IPS-15b (cell line): ENCODE data around the gene DNAI1.

ENCODE experiments used
- H3K27me3 ChIP-seq: one replicate; pipeline ENCODE4 v1.6.1; 2013; ENCODE audit warnings: low read length; ENCODE audit not compliant: control insufficient read depth, insufficient read depth
- H3K36me3 ChIP-seq: one replicate; pipeline ENCODE4 v1.6.1; 2013; ENCODE audit warnings: low read length; ENCODE audit not compliant: control insufficient read depth, insufficient read depth
- H3K4me1 ChIP-seq: one replicate; pipeline ENCODE4 v1.6.1; 2013; ENCODE audit warnings: mild to moderate bottlenecking, low read length; ENCODE audit not compliant: control insufficient read depth, insufficient read depth
- H3K4me3 ChIP-seq: one replicate; pipeline ENCODE4 v1.5.1; 2013; ENCODE audit warnings: low read depth, low read length
- H3K9ac ChIP-seq: one replicate; pipeline ENCODE4 v1.6.1; 2013; ENCODE audit warnings: low read depth, mild to moderate bottlenecking, low read length
- H3K9me3 ChIP-seq: one replicate; pipeline ENCODE4 v1.6.1; 2013; ENCODE audit warnings: mild to moderate bottlenecking, low read length; ENCODE audit not compliant: control insufficient read depth, insufficient read depth

The DNAI1 gene

DNA sequence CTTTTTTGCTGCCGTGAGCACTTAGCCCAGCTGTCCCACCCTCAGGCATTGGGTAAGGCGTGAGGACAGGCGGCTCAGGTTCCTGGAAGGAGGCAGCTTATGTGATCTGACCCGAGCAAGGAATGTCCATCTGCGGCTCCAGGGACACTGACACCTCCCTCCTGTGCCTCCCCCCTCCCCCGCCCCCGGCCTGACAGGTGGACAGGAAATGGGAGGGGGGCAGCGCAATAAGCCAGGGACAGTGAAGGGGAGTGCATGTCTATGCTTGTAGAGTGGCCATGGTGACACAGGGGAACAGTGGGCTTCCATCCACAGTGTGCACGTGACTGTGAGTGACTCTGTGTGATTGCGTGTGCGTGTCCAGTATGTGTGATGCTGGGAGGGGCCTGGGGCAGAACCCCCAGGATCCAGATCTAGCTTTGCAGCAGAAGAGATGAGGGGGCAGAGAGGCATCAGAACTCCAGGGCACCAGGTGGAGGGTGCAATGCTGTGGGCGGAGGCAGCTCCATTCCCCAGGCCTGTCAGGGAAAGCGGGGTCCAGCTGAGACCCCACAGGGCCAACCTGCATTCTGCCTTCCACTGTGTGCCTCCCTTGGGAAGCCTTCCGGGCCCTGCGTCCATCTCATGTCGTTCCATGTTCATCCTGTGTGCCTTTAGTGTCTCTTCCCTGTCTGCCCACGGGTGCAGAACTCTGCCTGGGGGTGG is 100.5 kb downstream of the DNAI1 start:
- no peak overlapping the region for H3K9ac ChIP-seq

DNA sequence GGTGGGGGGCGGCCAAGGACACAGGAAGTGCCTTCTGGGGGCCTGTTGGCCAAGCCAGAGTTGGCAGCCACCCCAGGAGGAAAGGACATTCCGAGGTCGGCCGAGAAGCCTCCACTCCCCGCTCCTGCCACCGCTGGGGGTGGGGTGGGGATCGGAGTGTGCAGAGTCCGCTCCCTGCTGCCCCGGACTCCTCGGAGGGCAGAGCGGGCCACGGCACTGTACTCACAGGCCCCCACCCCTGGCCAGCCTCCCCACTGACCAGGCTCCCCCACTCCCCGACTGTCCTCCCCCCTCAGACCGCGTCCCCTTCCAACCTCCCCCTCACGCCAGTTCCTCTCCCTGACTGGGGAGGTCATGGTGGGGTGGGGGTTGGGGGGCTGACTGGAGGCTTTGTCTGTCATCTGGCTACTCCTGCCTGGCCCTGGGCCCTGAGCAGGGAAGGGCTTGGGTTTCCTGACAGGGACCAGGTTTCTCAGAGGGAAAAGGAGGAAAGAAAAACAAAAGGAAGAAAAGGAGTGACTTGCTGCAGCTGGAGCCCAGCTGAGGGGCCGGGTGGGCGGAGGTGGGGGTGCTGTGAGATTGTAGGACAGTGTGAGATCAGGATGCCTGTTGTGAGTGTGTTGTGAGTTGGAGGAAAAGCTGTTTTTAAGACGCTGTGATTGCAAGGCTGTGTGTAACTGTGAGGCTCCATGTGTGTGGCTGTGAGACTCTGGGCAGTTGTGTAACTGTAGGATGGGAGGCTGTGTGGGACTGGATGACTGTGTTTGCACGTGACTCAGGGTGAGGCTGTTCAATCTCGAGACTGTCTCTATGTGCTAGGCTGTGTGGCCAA is 101.2 kb downstream of the DNAI1 start:
- Histone ChIP-seq H3K4me1 (peaks cover 10% of the 10 kb centered on the region), H3K4me3 (no peak overlapping the region), H3K36me3 (no peaks in the 10 kb centered on the region), H3K9ac (no peak overlapping the region), H3K9me3 (no peaks in the 10 kb centered on the region), H3K27me3 (peaks cover 10% of the 10 kb centered on the region)

More for the DNA sequence above, 100.5 kb downstream of the DNAI1 start:
- Histone ChIP-seq H3K9me3 (no peaks in the 10 kb centered on the region), H3K27me3 (peaks cover 10% of the 10 kb centered on the region), H3K4me3 (no peak overlapping the region), H3K36me3 (no peaks in the 10 kb centered on the region), H3K4me1 (peaks cover 17% of the 10 kb centered on the region)

DNA sequence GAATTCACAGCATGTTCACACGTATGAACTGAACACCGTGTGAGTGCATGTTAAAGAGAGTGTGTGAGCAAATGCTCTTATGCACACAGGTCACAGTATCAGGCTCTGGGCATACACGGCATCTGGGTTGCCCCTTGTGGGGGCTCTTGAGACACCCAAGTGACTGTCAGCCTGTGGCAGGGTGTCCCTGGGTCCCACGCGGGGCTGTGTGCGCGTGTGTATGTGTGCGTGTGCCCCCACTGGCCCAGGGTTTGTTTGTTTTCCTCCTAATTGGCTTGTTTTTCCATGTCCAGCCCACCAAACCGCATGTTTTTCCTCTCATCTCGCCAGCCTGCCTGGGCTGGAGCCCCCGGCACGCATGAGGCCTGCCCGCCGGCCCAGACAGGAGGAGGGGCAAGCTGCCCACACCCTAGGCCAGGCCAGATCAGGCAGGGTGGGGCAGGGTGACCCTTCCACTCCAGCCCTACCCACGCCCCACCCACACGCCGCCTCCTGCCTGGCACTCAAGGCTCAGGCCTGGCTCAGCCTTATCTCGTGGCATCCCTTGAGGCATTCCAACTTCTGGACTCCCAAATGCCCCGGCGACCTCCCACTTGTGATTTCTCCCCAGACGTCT is 102.1 kb downstream of the DNAI1 start:
- H3K9me3 ChIP-seq, result no peaks in the 10 kb centered on the region
- H3K27me3 ChIP-seq, result peaks cover 10% of the 10 kb centered on the region
- no peak overlapping the region for H3K4me3 ChIP-seq
- peaks cover 6% of the 10 kb centered on the region for H3K4me1 ChIP-seq
- H3K9ac ChIP-seq, result no peak overlapping the region
- H3K36me3 ChIP-seq, result no peaks in the 10 kb centered on the region

DNA sequence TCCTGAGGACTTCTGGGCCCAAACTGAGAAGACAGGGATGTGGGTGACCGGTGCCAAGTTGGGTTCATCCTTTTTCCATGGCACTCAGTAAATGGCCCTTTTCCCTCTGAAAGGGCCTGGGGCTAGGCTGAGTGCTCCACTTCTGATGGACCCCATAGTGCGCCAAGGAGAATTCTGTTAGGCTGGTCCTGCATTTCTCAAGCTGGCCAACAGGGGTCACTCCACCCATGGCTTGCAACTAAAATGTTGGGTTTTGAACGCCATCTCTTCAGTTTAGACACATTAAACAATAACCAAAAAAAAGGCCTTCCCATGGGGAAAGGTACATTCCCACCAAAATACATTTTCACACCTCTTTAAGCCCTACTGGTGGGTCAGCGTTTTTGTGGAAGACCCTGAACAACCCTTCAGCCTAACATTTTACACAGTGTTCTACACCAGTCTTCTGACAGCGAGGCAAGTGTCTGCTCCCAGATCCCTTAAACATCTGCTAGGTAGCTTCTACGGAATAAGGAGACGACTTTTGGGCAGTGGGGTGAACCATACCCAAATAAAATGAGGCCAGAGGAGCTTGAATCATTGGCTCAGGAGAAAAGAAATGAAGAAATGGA is 103.6 kb downstream of the DNAI1 start:
- H3K27me3 ChIP-seq, result peaks cover 10% of the 10 kb centered on the region
- H3K4me3 ChIP-seq, result no peak overlapping the region

DNA sequence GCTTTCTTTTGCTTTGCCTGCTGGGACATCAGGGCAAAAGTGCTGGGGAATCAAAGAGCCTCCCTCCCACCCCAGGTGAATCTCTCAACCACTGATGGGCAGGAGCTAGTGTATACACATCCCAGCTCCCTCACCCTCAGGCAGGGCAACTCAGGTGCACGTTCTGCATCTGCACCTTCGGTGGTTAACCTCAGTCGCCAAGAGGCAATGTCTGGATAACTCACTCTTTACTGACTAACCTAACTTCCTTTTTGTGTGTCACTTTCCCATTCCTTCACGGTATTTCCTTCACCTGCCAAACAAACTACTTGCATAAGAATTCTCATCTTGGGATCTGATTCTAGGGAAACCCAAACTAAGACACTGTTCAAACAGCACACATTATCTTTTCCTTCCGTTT is 104.7 kb downstream of the DNAI1 start:
- no peak overlapping the region for H3K9ac ChIP-seq
- H3K36me3 ChIP-seq, result no peaks in the 10 kb centered on the region
- no peak overlapping the region for H3K4me3 ChIP-seq
- H3K27me3 ChIP-seq, result peaks cover 13% of the 10 kb centered on the region
- no peaks in the 10 kb centered on the region for H3K9me3 ChIP-seq
- H3K4me1 ChIP-seq, result peaks cover 9% of the 10 kb centered on the region

More for the DNA sequence above, 103.6 kb downstream of the DNAI1 start:
- Histone ChIP-seq H3K9ac (no peak overlapping the region), H3K9me3 (no peaks in the 10 kb centered on the region), H3K4me1 (peaks cover 9% of the 10 kb centered on the region), H3K36me3 (no peaks in the 10 kb centered on the region)

DNA sequence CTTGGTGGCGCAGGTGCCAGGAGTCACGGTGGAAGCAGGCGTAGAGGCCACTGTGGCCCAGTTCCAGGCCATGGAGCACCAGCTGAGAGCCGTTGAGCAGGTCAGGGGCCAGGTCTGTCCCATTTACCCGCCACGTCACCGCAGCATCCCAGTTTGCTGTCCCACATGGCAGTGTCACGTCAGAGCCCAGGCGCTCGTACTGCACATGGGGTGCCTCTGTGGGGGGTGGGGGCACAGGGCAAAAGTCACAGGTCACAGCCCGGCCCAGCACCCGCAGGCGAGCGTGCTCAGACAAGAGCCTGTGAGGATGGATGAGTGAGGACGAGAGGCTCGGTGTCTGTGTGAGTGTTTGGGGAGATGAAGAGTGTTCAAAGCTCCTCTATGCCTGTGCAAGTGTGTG is 106.0 kb downstream of the DNAI1 start:
- Histone ChIP-seq H3K27me3 (peaks cover 13% of the 10 kb centered on the region), H3K4me3 (no peak overlapping the region), H3K36me3 (no peaks in the 10 kb centered on the region), H3K9me3 (no peaks in the 10 kb centered on the region), H3K4me1 (peaks cover 18% of the 10 kb centered on the region), H3K9ac (no peak overlapping the region)

DNA sequence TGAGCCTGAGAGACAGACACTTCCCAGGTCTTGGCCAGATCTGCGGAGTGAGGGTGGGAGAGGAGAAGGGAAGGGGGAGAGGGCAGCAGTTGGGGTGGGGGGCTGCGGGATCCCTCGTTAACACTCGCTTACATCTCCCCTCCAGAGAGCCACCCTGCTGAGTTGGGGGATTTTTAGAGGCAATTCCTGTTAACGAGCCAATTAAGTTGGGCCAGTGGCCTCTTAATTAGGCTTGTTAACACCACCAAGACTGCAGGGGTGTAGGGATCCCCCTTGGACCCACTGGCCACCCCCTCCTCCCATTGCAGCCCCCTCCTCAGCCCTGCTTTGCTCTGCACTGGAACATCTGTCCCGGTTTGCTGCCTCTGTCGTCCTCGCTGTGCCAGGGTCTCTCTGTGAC is 107.3 kb downstream of the DNAI1 start:
- peaks cover 18% of the 10 kb centered on the region for H3K27me3 ChIP-seq
- H3K36me3 ChIP-seq, result no peaks in the 10 kb centered on the region
- H3K4me1 ChIP-seq, result peaks cover 14% of the 10 kb centered on the region
- H3K4me3 ChIP-seq, result no peak overlapping the region
- H3K9ac ChIP-seq, result no peak overlapping the region
- no peaks in the 10 kb centered on the region for H3K9me3 ChIP-seq

DNA sequence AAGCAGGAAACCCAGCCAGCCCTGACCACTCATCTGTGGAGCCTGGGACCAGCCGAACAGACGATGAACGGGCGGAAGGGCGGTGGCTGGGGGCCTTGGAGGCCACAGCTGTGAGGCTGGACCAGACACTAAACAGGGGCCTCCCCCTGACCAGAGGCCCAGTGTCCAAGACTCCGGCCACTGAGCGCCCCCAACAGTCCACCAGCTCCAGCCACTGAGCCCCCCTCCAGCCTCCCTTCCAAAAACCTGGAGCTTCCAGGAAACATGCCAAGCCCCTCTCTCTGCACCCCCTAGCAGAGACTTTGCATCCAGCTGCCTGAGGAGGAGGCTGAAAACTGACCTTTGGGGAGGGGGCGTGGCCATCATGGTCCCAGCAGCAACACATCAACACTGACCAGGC is 107.7 kb downstream of the DNAI1 start:
- H3K4me3 ChIP-seq, result no peak overlapping the region
- peaks cover 14% of the 10 kb centered on the region for H3K4me1 ChIP-seq
- no peaks in the 10 kb centered on the region for H3K9me3 ChIP-seq
- no peak overlapping the region for H3K9ac ChIP-seq
- peaks cover 18% of the 10 kb centered on the region for H3K27me3 ChIP-seq
- H3K36me3 ChIP-seq, result no peaks in the 10 kb centered on the region

DNA sequence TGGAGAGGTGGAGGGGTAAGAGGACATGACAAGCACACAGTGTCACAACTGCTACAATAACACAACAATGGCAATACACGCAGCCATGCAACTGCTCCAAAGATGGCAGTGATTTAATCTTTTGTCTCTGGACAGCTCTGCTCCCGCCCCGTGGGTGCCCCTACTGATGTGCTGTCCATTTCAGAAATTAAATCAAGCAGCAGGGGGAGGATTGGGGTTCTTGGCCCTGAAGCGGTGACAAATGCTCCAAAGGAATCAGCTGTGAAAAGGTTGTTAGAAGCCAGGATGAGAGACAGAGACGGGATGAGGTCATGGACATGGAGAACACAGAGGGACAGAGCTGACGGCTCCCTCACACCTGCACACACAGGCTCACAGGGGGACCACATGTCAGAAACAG is 108.4 kb downstream of the DNAI1 start:
- Histone ChIP-seq H3K9me3 (no peaks in the 10 kb centered on the region), H3K4me1 (peaks cover 14% of the 10 kb centered on the region), H3K36me3 (no peaks in the 10 kb centered on the region), H3K9ac (no peak overlapping the region), H3K4me3 (no peak overlapping the region), H3K27me3 (peaks cover 18% of the 10 kb centered on the region)

DNA sequence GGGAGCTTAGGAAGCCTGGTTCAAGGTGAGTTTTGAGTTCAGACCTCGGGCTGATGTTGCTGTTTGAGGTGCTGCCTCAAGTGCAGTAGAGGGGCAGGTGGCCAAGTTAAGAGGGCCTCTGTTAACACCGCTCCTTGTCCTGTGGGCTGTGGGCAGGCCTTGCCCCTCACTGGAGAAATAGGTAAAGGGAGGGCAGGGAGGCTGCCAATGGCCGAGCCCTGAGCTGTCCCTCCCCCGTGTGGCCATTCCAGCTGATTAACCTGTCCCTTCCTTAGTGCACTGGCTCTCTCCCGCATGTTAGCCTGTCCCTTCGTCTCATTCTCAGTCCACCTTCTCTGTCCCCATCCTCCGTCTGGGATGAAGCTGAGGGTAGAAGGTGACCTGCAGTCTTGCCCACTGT is 109.5 kb downstream of the DNAI1 start:
- Histone ChIP-seq H3K36me3 (no peaks in the 10 kb centered on the region), H3K4me3 (no peak overlapping the region), H3K9me3 (no peaks in the 10 kb centered on the region), H3K27me3 (peaks cover 17% of the 10 kb centered on the region), H3K9ac (no peak overlapping the region), H3K4me1 (peaks cover 14% of the 10 kb centered on the region)

DNA sequence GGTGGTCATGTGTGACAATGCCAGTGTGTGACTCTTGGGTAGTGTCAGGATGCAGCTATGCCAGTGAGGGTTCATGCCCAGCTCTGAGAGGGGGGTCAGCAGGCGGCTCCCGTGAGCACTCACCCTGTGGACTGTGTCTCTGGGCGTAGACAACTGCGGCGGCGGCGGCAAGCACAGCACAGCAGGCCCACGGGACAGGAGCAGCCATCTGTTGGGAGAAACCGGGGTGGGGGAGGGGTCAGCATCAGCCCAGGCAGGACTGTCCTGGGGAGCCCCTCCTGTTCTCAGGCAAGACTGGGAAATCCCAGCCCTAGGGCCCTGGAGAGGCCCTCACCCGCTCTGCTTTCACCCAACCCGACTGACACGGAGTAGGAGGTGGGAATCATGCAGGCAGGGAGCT is 110.2 kb downstream of the DNAI1 start:
- H3K4me1 ChIP-seq, result peaks cover 17% of the 10 kb centered on the region
- peaks cover 11% of the 10 kb centered on the region for H3K27me3 ChIP-seq
- H3K36me3 ChIP-seq, result no peaks in the 10 kb centered on the region

More for the DNA sequence above, 110.2 kb downstream of the DNAI1 start:
- H3K9me3 ChIP-seq, result no peaks in the 10 kb centered on the region
- H3K4me3 ChIP-seq, result no peak overlapping the region
- no peak overlapping the region for H3K9ac ChIP-seq
